Measurements from ENCODE around the gene IBA57. TPM values are rescaled to one million over a fixed set of nuclear protein-coding genes. Genes with fewer than 3 reads are reported as not detected.

Gene IBA57
- total RNA-seq, result 10.8 and 11.4 TPM in 2 replicates

GRCh38 chr1:228165372-228166169 lies at the start of gene IBA57:
Gene IBA57, plus strand, starts transcription at chr1:228165804. Its CDS starts 13 bp downstream, at chr1:228165817.
- Mint-ChIP-seq H3K27ac (peak within 1 kb of the TSS; percentile 96), H3K9me3 (no peaks in the 10 kb centered on the region), H3K36me3 (ENCODE audit: low read depth) (no peaks in the 10 kb centered on the region), H3K4me3 (peak within 1 kb of the TSS; percentile 91), H3K27me3 (no peaks in the 10 kb centered on the region), H3K4me1 (peaks cover 25% of the 10 kb centered on the region)
- intact Hi-C loops (cut with micrococcal nuclease), result loop anchor here (1.0 to 10.0 kb wide), 12 partner anchors 9 to 401 kb away; partner anchors contain the start of genes ARF1, GUK1, MRPL55 and RNF187
- peak; percentile 100 for DNase-seq

- H3K27ac Mint-ChIP-seq, result no peak overlapping the region
- intact Hi-C loops (cut with micrococcal nuclease), result no loop called here
- peaks cover 2% of the 10 kb centered on the region for H3K4me1 Mint-ChIP-seq
- H3K27me3 Mint-ChIP-seq, result no peaks in the 10 kb centered on the region
- peaks cover 8% of the 10 kb centered on the region for H3K9me3 Mint-ChIP-seq
- no peak overlapping the region for H3K4me3 Mint-ChIP-seq
- DNase-seq, result no peak
- H3K36me3 Mint-ChIP-seq (ENCODE audit: low read depth), result peaks cover 3% of the 10 kb centered on the region
These were observed 48.3 kb upstream of the IBA57 start for GRCh38 chr1:228117335-228117734.

GRCh38 chr1:228118040-228118439 lies 47.6 kb upstream of the IBA57 start:
- no peak for DNase-seq
- H3K36me3 Mint-ChIP-seq (ENCODE audit: low read depth), result peaks cover 3% of the 10 kb centered on the region
- intact Hi-C loops (cut with micrococcal nuclease), result no loop called here
- no peak overlapping the region for H3K27ac Mint-ChIP-seq
- peaks cover 8% of the 10 kb centered on the region for H3K9me3 Mint-ChIP-seq
- H3K4me3 Mint-ChIP-seq, result no peak overlapping the region
- peaks cover 2% of the 10 kb centered on the region for H3K4me1 Mint-ChIP-seq
- peaks cover 4% of the 10 kb centered on the region for H3K27me3 Mint-ChIP-seq

DNA sequence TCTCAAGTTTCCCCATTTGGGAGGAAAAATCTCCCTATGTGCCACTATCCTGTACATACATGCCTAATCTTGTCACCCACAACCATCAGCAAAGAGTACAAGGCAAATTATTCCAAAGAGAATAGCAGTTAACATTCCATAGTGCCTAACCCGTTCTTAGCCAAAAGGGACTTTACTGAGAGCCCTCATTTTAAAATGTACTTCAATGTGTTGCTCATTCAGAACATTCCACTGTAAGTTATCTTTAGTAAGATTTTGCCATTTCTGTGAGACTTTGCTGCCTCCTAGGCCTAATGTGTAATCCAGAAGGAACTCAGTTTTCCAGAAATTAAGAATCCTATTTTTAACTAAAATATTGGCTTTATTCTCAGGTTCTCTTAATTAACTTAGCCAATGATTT lies 45.3 kb upstream of the IBA57 start:
- peaks cover 3% of the 10 kb centered on the region for H3K4me1 Mint-ChIP-seq
- H3K27me3 Mint-ChIP-seq, result peaks cover 4% of the 10 kb centered on the region
- H3K4me3 Mint-ChIP-seq, result no peak overlapping the region
- intact Hi-C loops (cut with micrococcal nuclease), result no loop called here
- DNase-seq, result no peak
- no peak overlapping the region for H3K27ac Mint-ChIP-seq
- peaks cover 3% of the 10 kb centered on the region for H3K36me3 Mint-ChIP-seq (ENCODE audit: low read depth)
- peaks cover 8% of the 10 kb centered on the region for H3K9me3 Mint-ChIP-seq

- H3K9me3 Mint-ChIP-seq, result peaks cover 8% of the 10 kb centered on the region
These were observed 44.6 kb upstream of the IBA57 start for GRCh38 chr1:228120857-228121489.

DNA sequence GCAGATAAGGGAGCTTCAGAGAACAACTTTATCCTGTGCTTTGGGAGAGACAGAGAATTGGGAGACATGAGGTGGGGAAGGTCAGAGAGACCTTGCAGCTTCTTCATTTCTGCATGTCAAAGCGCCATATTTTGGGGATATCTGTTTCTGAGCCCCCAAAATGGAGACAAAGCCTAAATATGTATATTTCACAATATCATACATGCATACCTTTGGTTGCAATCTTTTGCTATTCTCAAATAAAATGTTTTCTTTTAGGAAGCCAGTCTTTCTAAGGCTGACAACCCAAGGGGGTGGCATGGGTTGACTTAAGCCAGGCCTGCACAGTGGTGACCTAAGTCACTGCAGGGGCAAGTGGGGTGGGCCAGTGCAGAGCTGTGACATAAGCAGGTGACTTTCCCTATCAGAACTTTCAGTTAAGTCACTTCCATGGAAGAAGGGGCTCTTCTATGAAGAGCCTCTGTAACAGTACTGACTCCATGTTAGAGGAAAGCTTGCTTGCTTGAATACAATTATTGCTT lies 42.6 kb upstream of the IBA57 start:
- Mint-ChIP-seq H3K4me1 (peaks cover 5% of the 10 kb centered on the region), H3K27ac (no peak overlapping the region), H3K36me3 (ENCODE audit: low read depth) (peaks cover 2% of the 10 kb centered on the region), H3K27me3 (peaks cover 8% of the 10 kb centered on the region), H3K4me3 (no peak overlapping the region), H3K9me3 (peaks cover 5% of the 10 kb centered on the region)
- DNase-seq, result no peak
- intact Hi-C loops (cut with micrococcal nuclease), result no loop called here

More at GRCh38 chr1:228120857-228121489, 44.6 kb upstream of the IBA57 start:
- H3K4me1 Mint-ChIP-seq, result peaks cover 5% of the 10 kb centered on the region
- DNase-seq, result no peak
- H3K27ac Mint-ChIP-seq, result no peak overlapping the region
- intact Hi-C loops (cut with micrococcal nuclease), result no loop called here
- H3K36me3 Mint-ChIP-seq (ENCODE audit: low read depth), result peaks cover 3% of the 10 kb centered on the region
- H3K27me3 Mint-ChIP-seq, result peaks cover 4% of the 10 kb centered on the region
- no peak overlapping the region for H3K4me3 Mint-ChIP-seq

GRCh38 chr1:228123505-228123904 lies 42.1 kb upstream of the IBA57 start:
- Mint-ChIP-seq H3K4me3 (no peak overlapping the region), H3K36me3 (ENCODE audit: low read depth) (peaks cover 2% of the 10 kb centered on the region), H3K27me3 (peaks cover 11% of the 10 kb centered on the region), H3K9me3 (peaks cover 5% of the 10 kb centered on the region), H3K27ac (no peak overlapping the region), H3K4me1 (peaks cover 5% of the 10 kb centered on the region)
- intact Hi-C loops (cut with micrococcal nuclease), result no loop called here
- DNase-seq, result no peak

GRCh38 chr1:228125185-228125584 lies 40.4 kb upstream of the IBA57 start:
- Mint-ChIP-seq H3K27ac (no peak overlapping the region), H3K36me3 (ENCODE audit: low read depth) (peaks cover 2% of the 10 kb centered on the region), H3K4me1 (peaks cover 5% of the 10 kb centered on the region), H3K4me3 (no peak overlapping the region), H3K27me3 (peaks cover 11% of the 10 kb centered on the region), H3K9me3 (no peaks in the 10 kb centered on the region)
- DNase-seq, result no peak
- intact Hi-C loops (cut with micrococcal nuclease), result no loop called here

DNA sequence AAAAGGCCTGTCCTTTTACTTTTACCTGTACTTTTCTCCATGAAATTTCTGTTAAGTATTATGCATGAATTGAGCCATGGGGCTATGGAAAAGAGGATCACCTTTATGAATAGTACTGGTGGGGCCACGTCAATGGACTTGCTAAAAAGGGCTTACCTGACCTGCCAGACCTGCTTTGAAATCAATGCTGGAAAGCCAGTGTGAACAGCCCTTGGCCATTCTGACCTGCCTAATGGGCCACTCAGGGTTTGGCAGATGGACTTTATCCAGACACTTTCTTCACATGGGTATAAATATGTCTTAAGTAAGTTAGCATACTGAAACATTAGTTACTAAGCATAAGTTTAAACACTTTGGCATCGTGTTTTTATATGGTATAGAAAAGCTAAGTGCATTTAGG lies 33.8 kb upstream of the IBA57 start:
- Mint-ChIP-seq H3K27me3 (peaks cover 40% of the 10 kb centered on the region), H3K4me1 (peaks cover 8% of the 10 kb centered on the region), H3K9me3 (no peaks in the 10 kb centered on the region), H3K36me3 (ENCODE audit: low read depth) (peaks cover 2% of the 10 kb centered on the region), H3K27ac (no peak overlapping the region), H3K4me3 (no peak overlapping the region)
- intact Hi-C loops (cut with micrococcal nuclease), result loop anchor here (1.0 to 2.0 kb wide), 4 partner anchors 8 to 383 kb away; no protein-coding TSS in a partner anchor
- DNase-seq, result no peak

DNA sequence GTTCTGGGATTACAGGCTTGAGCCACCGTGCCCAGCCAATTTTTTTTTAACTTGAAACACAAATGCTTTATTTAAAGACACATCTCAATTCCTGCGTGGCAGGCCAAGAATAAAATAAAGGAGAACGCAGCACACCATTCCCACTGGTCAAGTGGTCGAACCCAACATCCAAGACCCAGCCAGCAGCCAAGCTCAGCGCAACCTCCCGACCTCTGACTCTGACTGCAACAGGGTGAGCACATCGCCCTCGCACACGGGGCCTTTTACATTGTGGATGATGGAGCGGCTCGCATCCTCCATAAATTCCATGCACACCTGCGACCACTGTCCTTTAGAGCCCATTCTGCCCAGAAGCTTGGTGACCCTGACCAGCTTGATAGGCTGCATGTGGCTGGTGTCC lies 31.0 kb upstream of the IBA57 start:
- Mint-ChIP-seq H3K27ac (no peak overlapping the region), H3K4me3 (no peak overlapping the region), H3K9me3 (no peaks in the 10 kb centered on the region), H3K36me3 (ENCODE audit: low read depth) (peaks cover under 1% of the 10 kb centered on the region), H3K4me1 (peaks cover 8% of the 10 kb centered on the region), H3K27me3 (peaks cover 43% of the 10 kb centered on the region)
- DNase-seq, result no peak
- intact Hi-C loops (cut with micrococcal nuclease), result no loop called here

DNA sequence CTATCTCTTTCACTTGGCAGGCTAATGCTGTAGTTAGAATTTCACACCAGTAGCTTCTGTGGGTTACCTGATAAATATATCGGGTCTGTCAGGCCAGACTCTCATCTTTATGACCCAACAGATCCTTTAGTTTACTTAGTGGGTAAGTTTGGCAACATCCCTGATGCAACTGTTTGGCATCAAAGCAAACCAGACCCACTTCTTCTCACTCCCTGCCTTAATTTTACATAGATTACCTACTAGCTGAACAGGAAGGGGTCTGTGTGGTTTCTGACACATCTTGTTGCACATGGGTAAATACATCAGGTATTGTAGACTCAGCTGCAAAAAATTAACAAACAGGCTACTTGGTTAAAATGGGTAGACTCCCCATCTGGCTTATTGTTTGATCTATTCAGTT lies 28.7 kb upstream of the IBA57 start:
- peaks cover 12% of the 10 kb centered on the region for H3K36me3 Mint-ChIP-seq (ENCODE audit: low read depth)
- no peak overlapping the region for H3K4me3 Mint-ChIP-seq
- no peak for DNase-seq
- intact Hi-C loops (cut with micrococcal nuclease), result no loop called here
- peaks cover 7% of the 10 kb centered on the region for H3K4me1 Mint-ChIP-seq
- no peak overlapping the region for H3K27ac Mint-ChIP-seq
- peaks cover 43% of the 10 kb centered on the region for H3K27me3 Mint-ChIP-seq
- no peaks in the 10 kb centered on the region for H3K9me3 Mint-ChIP-seq

DNA sequence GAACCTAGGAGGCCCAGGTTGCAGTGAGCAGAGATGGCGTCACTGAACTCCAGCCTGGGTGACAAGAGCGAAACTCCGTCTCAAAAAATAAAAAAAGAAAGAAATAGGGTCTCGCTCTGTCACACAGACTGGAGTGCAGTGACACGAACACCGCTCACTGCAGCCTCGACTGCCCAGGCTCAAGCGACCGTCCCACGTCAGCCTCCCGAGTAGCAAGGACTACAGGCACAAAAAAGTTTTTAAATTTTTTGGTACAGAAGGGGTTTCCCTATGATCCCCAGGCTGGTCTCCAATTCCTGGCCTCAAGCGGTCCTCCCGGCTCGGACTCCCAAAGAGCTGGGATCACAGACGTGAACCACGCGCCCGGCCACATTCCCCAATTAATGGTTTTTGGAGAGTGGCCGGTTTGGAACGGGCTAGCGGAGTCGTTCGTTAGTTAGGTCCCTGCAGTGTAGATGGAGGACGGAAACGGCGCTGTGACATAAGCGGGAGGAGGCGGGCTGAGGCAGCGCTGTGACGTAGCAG lies 26.1 kb upstream of the IBA57 start:
- Mint-ChIP-seq H3K4me3 (peak overlapping the region; percentile 98), H3K9me3 (no peaks in the 10 kb centered on the region), H3K36me3 (ENCODE audit: low read depth) (peaks cover 25% of the 10 kb centered on the region), H3K4me1 (peaks cover 26% of the 10 kb centered on the region), H3K27ac (peak overlapping the region; percentile 97), H3K27me3 (peaks cover 34% of the 10 kb centered on the region)
- intact Hi-C loops (cut with micrococcal nuclease), result loop anchor here (1.0 kb wide), 2 partner anchors 8 to 74 kb away; no protein-coding TSS in a partner anchor
- DNase-seq, result no peak

- Mint-ChIP-seq H3K4me1 (peaks cover 26% of the 10 kb centered on the region), H3K27ac (peak within 1 kb of the TSS; percentile 97), H3K36me3 (ENCODE audit: low read depth) (peaks cover 25% of the 10 kb centered on the region), H3K27me3 (peaks cover 28% of the 10 kb centered on the region), H3K4me3 (peak within 1 kb of the TSS; percentile 98), H3K9me3 (no peaks in the 10 kb centered on the region)
- DNase-seq, result peak; percentile 100
- intact Hi-C loops (cut with micrococcal nuclease), result loop anchor here (1.0 to 5.0 kb wide), 11 partner anchors 9 to 405 kb away; partner anchors contain the start of genes ARF1, C1orf35, JMJD4 and MRPL55
These were observed 25.5 kb upstream of the IBA57 start, which contains the start of gene GUK1 for GRCh38 chr1:228139931-228140723. Gene GUK1, plus strand, starts transcription at chr1:228140279. Its CDS starts 24 bp downstream, at chr1:228140303.
